GM04503 (cell line): ENCODE data around the gene BIN2.

Experiments used
- DNase-seq: peaks from one replicate; pipeline ENCODE4 v3.0.0-alpha.2; 2012; ENCODE audit warnings: low read depth

BIN2 gene

GRCh38 chr12:51323966-51324895 lies at the start of gene BIN2:
Gene BIN2 (minus strand): TSS chr12:51324174. CDS start chr12:51324102, 72 bp downstream.
- DNase-seq: no peak

GRCh38 chr12:51373187-51373586 lies 49.2 kb upstream of the BIN2 start:
- DNase-seq: no peak

- no peak for DNase-seq
Observed at GRCh38 chr12:51372021-51372420, 48.0 kb upstream of the BIN2 start.

- peak; percentile 89 for DNase-seq
Observed at GRCh38 chr12:51371295-51371953, 47.5 kb upstream of the BIN2 start.

GRCh38 chr12:51370667-51371066 lies 46.7 kb upstream of the BIN2 start:
- no peak for DNase-seq

GRCh38 chr12:51369581-51369980 lies 45.6 kb upstream of the BIN2 start:
- DNase-seq: no peak

- DNase-seq: no peak
Observed at GRCh38 chr12:51368640-51369517, 44.9 kb upstream of the BIN2 start.

- DNase-seq: no peak
Observed at GRCh38 chr12:51365276-51365675, 41.3 kb upstream of the BIN2 start.

- DNase-seq: no peak
Observed at GRCh38 chr12:51364001-51364400, 40.0 kb upstream of the BIN2 start.

GRCh38 chr12:51362747-51363342 lies 38.9 kb upstream of the BIN2 start:
- DNase-seq: no peak

- no peak for DNase-seq
Observed at GRCh38 chr12:51362307-51362706, 38.3 kb upstream of the BIN2 start.

GRCh38 chr12:51361161-51362016 lies 37.4 kb upstream of the BIN2 start:
- no peak for DNase-seq

- DNase-seq: no peak
Observed at GRCh38 chr12:51360315-51360714, 36.3 kb upstream of the BIN2 start.

- no peak for DNase-seq
Observed at GRCh38 chr12:51359851-51360250, 35.9 kb upstream of the BIN2 start.

GRCh38 chr12:51358496-51358895 lies 34.5 kb upstream of the BIN2 start:
- DNase-seq: no peak

GRCh38 chr12:51357374-51358047 lies 33.5 kb upstream of the BIN2 start:
- no peak for DNase-seq

- DNase-seq: no peak
Observed at GRCh38 chr12:51351913-51352532, 28.0 kb upstream of the BIN2 start.

- no peak for DNase-seq
Observed at GRCh38 chr12:51349026-51349425, 25.1 kb upstream of the BIN2 start.

GRCh38 chr12:51348116-51348515 lies 24.1 kb upstream of the BIN2 start:
- no peak for DNase-seq

GRCh38 chr12:51346581-51346980 lies 22.6 kb upstream of the BIN2 start, which contains the start of gene CELA1:
Gene CELA1 (minus strand): TSS chr12:51346679. CDS start chr12:51346638, 41 bp downstream.
- DNase-seq: no peak
